ENCODE measurements around the gene ARPC3. TPM values are rescaled to one million over a fixed set of nuclear protein-coding genes. Genes with fewer than 3 reads are reported as not detected.
A peak's percentile ranks its signal among the peaks of the same experiment; 100 is the strongest.
"Not testable (repeated sequence)": the region's sequence is repeated elsewhere in the genome, so short reads cannot be mapped to it uniquely, and the experiment has no call there.

ARPC3 gene
- total RNA-seq, 1 donor from 2014 or later = 82.3 TPM

DNA sequence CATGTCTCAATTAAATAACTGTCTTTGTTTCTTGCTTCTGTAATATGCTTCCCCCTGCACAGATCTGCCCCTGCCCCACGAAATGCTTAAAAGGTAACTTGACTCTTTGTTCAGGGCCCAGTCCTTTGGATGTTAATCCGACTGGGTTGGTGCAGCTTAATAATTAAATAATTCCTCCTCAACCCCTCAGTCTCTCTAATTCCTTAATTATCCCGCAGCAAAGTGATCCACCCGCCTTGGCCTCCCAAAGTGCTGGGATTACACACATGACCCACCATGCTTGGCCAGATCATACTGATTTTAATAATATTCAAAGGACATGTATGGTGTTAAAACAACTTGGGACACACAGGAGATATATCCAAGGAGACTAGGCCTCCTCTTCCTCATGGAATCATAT, 28.4 kb downstream of the ARPC3 start:
- intact Hi-C loops (cut with micrococcal nuclease) = no loop called here

DNA sequence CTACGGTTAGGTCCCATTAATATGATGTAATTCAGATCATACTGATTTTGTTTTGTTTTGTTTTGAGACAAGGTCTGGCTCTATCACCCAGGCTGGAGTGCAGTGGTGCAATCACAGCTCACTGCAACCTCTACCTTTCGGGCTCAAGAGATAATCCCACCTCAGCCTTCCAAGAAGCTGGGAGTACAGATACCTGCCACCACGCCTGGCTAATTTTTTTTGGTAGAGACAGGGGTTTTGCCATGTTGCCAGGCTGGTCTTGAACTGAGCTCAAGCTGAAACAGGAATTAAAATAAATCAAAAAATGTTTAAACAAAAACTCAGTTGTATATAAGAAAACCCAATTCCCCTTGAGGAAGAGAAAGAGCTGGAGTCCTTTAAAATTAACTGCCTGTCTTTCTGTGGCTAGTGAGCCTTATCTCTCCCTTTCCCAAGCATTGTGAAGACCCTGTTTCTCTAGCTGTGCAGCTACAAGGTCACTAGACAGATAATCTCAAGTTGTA, 28.9 kb downstream of the ARPC3 start:
- ATAC-seq (no peak), DNase-seq (no peak)
- intact Hi-C loops (cut with micrococcal nuclease) = no loop called here

More for the DNA sequence above, 28.4 kb downstream of the ARPC3 start:
- ATAC-seq = no peak
- DNase-seq = no peak

DNA sequence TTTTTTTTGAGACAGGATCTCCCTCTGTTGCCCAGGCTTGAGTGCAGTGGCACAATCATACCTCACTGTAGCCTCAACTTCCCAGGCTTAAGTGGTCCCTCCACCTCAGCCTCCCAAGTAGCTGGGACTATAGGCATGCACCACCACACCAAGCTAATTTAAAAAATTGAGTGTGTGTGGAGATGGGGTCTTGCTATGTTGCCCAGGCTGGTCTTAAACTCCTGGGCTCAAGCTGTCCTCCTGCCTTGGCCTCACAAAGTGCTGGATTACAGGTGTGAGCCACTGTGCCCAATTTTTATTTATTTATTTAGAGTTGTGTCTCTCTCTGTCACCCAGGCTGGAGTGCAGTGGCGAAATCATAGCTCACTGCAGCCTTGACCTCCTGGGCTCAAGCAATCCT, 29.5 kb downstream of the ARPC3 start:
- intact Hi-C loops (cut with micrococcal nuclease); DNase-seq; ATAC-seq: not testable (repeated sequence)

DNA sequence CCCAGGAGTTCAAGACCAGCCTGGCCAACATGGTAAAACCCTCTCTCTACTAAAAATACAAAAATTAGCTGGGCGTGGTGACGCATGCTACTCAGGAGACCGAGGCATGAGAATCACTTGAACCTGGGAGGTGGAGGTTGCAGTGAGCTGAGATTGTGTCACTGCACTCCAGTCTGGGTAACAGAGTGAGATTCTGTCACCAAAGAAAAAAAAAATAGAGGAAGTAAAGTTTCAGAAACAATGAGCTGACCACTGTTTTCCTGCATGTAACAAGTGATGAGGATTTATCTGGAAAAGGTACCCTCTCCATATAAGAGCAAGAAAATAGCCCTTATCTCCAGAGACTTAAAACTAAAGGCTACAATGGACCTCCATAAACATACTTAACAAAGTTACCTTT, 33.0 kb downstream of the ARPC3 start:
- ATAC-seq; DNase-seq; intact Hi-C loops (cut with micrococcal nuclease): not testable (repeated sequence)

DNA sequence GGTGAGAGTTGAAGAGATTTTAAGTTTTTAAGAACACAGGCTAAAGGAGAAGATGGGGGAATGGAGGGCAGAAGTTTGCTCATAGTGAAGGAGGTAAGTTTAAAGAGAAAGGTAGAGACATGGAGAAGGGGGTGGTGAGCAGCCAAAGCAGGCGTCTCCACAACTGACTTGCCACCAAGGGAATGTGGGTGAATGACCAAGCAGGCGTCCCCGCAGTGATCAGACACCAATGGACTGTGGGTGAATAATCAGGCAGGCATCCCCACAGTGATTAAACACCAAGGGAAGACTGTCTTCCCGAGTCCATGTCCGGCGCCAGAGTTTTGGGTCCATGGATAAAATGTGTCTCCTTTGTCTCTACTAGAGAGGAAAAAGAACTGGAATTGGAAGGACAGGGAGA, 40.1 kb downstream of the ARPC3 start:
- ATAC-seq; DNase-seq; intact Hi-C loops (cut with micrococcal nuclease): not testable (repeated sequence)

DNA sequence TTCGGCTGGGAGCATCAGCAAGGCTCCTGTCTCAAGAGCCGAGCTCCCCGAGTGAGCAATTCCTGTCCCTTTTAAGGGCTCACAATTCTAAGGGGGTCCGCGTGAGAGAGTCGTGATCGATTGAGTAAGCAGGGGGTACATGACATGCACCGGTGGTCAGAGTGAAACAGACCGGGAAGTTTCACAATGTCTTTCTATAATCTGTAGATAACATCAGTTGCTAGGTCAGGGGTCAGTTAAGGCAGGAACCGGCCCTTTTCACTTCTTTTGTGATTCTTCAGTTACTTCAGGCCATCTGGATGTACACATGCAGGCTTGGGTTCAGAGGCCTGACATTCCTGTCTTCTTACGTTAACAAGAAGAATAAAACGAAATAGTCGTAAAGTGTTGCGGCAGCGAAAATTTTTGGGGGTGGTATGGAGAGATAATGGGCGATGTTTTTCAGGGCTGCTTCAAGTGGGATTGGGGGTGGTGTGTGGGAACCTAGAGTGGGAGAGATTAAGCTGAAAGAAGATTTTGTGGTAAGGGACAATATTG, 44.9 kb downstream of the ARPC3 start:
- ATAC-seq; DNase-seq; intact Hi-C loops (cut with micrococcal nuclease): not testable (repeated sequence)

DNA sequence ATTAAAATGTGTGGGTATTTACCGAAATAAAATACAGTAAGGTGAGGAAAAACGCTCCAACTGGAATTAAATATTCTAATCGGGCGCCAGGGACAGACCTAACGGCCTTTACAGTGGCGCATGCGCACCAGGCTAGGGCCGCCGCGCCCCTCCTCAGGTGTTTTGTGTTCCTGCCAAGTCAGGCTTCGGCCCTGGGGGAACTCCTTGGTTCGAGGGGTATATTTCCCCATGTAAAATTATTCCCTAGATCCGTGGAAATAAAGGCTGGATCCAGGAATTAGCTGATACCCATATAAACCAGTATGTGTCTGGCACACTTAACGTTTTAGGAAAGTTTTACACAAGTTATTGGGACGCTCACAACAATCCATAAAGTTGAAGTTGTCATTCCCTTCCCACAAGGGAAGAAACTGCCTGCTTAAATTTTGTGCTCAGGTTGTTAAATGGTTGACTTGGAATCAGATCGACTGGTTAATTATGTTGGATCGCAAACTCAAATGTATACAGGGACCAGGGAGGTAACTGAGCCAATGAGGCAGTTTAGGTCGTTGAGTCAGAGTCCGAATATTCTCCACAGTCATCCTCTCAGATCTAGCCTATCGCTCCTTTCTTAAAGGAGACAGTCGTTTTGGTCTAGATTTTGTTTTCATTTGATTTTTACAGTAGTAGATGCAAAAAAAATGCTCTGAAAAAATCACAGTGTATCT, 46.0 kb downstream of the ARPC3 start:
- intact Hi-C loops (cut with micrococcal nuclease) = no loop called here
- peak; percentile 89 for DNase-seq
- peak; percentile 81 for ATAC-seq

DNA sequence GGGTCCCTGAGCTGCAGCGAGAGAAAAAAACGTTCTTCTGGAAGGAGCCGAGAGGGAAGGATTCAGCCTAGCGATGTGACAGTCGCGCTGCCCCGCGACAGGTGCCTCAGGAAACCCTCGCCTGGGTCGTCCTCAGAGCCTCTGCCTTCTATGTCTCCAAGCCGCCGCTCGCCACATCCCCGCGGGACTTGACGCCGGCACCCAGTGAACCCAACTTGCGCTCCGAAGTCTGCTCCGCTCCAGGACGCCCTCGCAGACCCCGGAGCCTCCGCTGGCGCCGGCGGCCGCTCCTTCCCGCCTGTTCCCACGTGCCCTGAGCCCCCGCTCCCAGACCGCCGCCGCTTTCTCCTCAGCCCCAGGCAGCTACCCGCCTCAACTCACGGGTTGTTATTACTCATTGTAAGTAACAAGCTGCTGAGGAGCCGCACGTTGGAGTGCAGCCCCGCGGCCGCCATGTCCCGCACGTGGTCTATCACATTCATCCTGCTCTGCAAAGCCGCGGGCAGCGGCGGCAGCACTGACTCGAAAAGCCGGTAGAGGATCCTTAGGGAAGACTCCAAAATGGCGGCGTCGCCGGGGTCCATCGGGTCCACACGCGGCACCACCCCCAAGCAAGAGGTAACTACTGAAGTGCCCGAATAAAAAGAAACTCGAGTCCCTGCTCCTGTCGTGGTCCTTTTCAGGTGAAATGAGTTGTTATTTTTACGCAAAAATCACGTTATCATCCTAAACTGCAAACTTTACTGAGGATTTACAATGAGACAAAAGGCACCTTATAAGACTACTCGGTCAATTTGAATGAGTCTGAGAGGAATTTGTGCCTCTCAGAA, 46.8 kb downstream of the ARPC3 start, which contains the start of gene ANAPC7:
ANAPC7 (minus strand) TSS at position 563 of the 830 bp plus-strand sequence; CDS start at position 482, 81 bp downstream.
- ATAC-seq (peak; percentile 97), DNase-seq (peak; percentile 94)
- intact Hi-C loops (cut with micrococcal nuclease) = no loop called here

Other genes with a start within 250 kb of the ARPC3 start
- 3,201 TPM for gene ATP2A2, start 169.1 kb downstream of the ARPC3 start, total RNA-seq
- 31.8 TPM for gene ANAPC7, start 46.6 kb downstream of the ARPC3 start, total RNA-seq
- 27.5 TPM for gene GPN3, start 17.9 kb upstream of the ARPC3 start, total RNA-seq
- gene FAM216A, start 18.5 kb upstream of the ARPC3 start, total RNA-seq = 3.8 TPM
- 94.1 TPM for gene VPS29, start 51.8 kb upstream of the ARPC3 start, total RNA-seq
- gene RAD9B, start 52.0 kb upstream of the ARPC3 start, total RNA-seq = 0.62 TPM
- 124 TPM for gene PPTC7, start 133.0 kb upstream of the ARPC3 start, total RNA-seq
- 25.5 TPM for gene TCTN1, start 163.8 kb upstream of the ARPC3 start, total RNA-seq
- 10.4 TPM for gene HVCN1, start 238.8 kb upstream of the ARPC3 start, total RNA-seq